GM19397 (cell line): ENCODE results near the gene RNF128.
A peak's percentile ranks its signal among the peaks of the same experiment; 100 is the strongest.
"Not testable (repeated sequence)": the region's sequence is repeated elsewhere in the genome, so short reads cannot be mapped to it uniquely, and the experiment has no call there.

ENCODE experiments used
- ATAC-seq: cut with Tn5 transposase; IDR thresholded peaks from one replicate; pipeline ENCODE4 v1.9.1; 2021; ENCODE audit warnings: mild to moderate bottlenecking, moderate library complexity; ENCODE audit not compliant: unreplicated experiment

RNF128 gene

GRCh38 chrX:106742805-106743204 is 16.3 kb downstream of the RNF128 start:
- ATAC-seq, result no peak

- no peak for ATAC-seq
Observed at GRCh38 chrX:106748377-106748776, 21.9 kb downstream of the RNF128 start.

GRCh38 chrX:106751407-106751806 is 24.9 kb downstream of the RNF128 start:
- ATAC-seq, result no peak

GRCh38 chrX:106752101-106752678 is 25.7 kb downstream of the RNF128 start:
- no peak for ATAC-seq

GRCh38 chrX:106769288-106769687 is 42.8 kb downstream of the RNF128 start:
- not testable (repeated sequence) for ATAC-seq

- no peak for ATAC-seq
Observed at GRCh38 chrX:106774981-106775380, 48.5 kb downstream of the RNF128 start.

GRCh38 chrX:106780264-106780663 is 53.8 kb downstream of the RNF128 start:
- no peak for ATAC-seq

- no peak for ATAC-seq
Observed at GRCh38 chrX:106780664-106781377, 54.3 kb downstream of the RNF128 start.

GRCh38 chrX:106783716-106784115 is 57.2 kb downstream of the RNF128 start:
- no peak for ATAC-seq

GRCh38 chrX:106791495-106791894 is 65.0 kb downstream of the RNF128 start:
- ATAC-seq, result no peak

GRCh38 chrX:106802063-106802387 is 75.5 kb downstream of the RNF128 start:
- peak; percentile 11 for ATAC-seq

- ATAC-seq, result peak; percentile 97
Observed at GRCh38 chrX:106802388-106803275, 76.1 kb downstream of the RNF128 start, which contains the start of gene TBC1D8B. Gene TBC1D8B (plus strand): TSS chrX:106802673. CDS start chrX:106802854, 181 bp downstream.

GRCh38 chrX:106811131-106811910 is 84.8 kb downstream of the RNF128 start:
- no peak for ATAC-seq

- ATAC-seq, result not testable (repeated sequence)
Observed at GRCh38 chrX:106812930-106813329, 86.4 kb downstream of the RNF128 start.

- ATAC-seq, result not testable (repeated sequence)
Observed at GRCh38 chrX:106814093-106814492, 87.6 kb downstream of the RNF128 start.
